Loucy (cell line): ENCODE measurements around the gene ZDHHC14.
"Not testable (repeated sequence)": the region's sequence is repeated elsewhere in the genome, so short reads cannot be mapped to it uniquely, and the experiment has no call there.

Source experiments
- EZH2phosphoT487 ChIP-seq: fragments of 200-600 bp; IDR thresholded peaks from 2 replicates; pipeline ENCODE4 v1.6.1; 2018; ENCODE audit warnings: antibody characterized with exemption, mild to moderate bottlenecking, moderate library complexity, borderline replicate concordance
- TF ChIP-seq, protein P1 (sequence below): fragments of 200-600 bp; sonication (generic); conservative IDR thresholded peaks from 2 replicates; pipeline ENCODE4 v1.5.1; 2014; ENCODE audit warnings: mild to moderate bottlenecking, antibody characterized with exemption, low read length

DNA sequence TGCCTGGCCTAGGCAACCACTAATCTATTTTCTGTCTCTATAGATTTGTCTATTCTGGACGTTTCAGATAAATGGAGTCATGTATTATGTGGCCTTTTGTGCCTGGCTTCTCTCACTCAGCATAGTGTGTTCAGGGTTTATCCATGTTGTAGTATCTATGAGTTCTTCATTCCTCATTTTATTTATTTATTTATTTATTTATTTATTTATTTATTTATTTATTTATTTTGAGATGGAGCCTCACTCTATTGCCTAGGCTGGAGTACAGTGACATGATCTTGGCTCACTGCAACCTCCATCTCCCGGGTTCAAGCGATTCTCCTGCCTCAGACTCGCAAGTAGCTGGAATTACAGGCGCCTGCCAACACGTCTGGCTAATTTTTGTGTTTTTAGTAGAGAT is 86.3 kb downstream of the ZDHHC14 start:
- TF ChIP-seq, protein P1, sequence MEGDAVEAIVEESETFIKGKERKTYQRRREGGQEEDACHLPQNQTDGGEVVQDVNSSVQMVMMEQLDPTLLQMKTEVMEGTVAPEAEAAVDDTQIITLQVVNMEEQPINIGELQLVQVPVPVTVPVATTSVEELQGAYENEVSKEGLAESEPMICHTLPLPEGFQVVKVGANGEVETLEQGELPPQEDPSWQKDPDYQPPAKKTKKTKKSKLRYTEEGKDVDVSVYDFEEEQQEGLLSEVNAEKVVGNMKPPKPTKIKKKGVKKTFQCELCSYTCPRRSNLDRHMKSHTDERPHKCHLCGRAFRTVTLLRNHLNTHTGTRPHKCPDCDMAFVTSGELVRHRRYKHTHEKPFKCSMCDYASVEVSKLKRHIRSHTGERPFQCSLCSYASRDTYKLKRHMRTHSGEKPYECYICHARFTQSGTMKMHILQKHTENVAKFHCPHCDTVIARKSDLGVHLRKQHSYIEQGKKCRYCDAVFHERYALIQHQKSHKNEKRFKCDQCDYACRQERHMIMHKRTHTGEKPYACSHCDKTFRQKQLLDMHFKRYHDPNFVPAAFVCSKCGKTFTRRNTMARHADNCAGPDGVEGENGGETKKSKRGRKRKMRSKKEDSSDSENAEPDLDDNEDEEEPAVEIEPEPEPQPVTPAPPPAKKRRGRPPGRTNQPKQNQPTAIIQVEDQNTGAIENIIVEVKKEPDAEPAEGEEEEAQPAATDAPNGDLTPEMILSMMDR = not testable (repeated sequence)
- TF ChIP-seq EZH2phosphoT487 = not testable (repeated sequence)
